A549 treated with RU486 at 1 μM for 4 hours (cell line): ENCODE measurements around the gene DIPK1A. TPM values are rescaled to one million over a fixed set of nuclear protein-coding genes. Genes with fewer than 3 reads are reported as not detected.

ENCODE experiments used
- total RNA-seq: library from RNA; stranded (reverse); fragments of 200-300 nt; extraction: Qiagen RNA extraction; gene quantifications from 5 replicates; pipeline ENCODE4 v1.2.3, GENCODE V29; 2022; ENCODE audit warnings: low read depth

DIPK1A gene
- total RNA-seq = 4.0 to 10.7 TPM (median 9.7 TPM) in 5 replicates

GRCh38 chr1:92961131-92961895 lies at the start of gene DIPK1A:
DIPK1A (minus strand) TSS chr1:92961462; CDS start chr1:92961429, 33 bp downstream.

GRCh38 chr1:92831762-92832536 lies 129.3 kb downstream of the DIPK1A start, which contains the start of gene RPL5:
RPL5 (plus strand) TSS chr1:92832040; CDS start chr1:92832115, 75 bp downstream.

Other genes with a start within 250 kb of the DIPK1A start
- 4.5 to 8.5 TPM (median 6.3 TPM) in 5 replicates for gene EVI5, start 176.4 kb downstream of the DIPK1A start, total RNA-seq
- gene RPL5, start 129.4 kb downstream of the DIPK1A start, total RNA-seq = 1,140 to 1,308 TPM (median 1,158 TPM) in 5 replicates
- 10.4 to 17.1 TPM (median 12.3 TPM) in 5 replicates for gene MTF2, start 117.8 kb upstream of the DIPK1A start, total RNA-seq
- 14.5 to 41.3 TPM (median 37.3 TPM) in 5 replicates for gene TMED5, start 219.0 kb upstream of the DIPK1A start, total RNA-seq
- gene CCDC18, start 219.3 kb upstream of the DIPK1A start, total RNA-seq = 5.0 to 8.8 TPM (median 5.4 TPM) in 5 replicates